GM18507 (cell line): ENCODE measurements around the gene RAG2.

ENCODE experiments used
- DNase-seq: peaks from one replicate; pipeline ENCODE4 v3.0.0; 2011; ENCODE audit warnings: low read depth; ENCODE audit not compliant: insufficient read length; ENCODE audit errors: extremely low spot score
- FAIRE-seq: peaks from 2 replicates; lab custom pipeline; 2011; peaks lifted over from hg19 to GRCh38; lab: Jason Lieb, UNC

RAG2 gene

DNA sequence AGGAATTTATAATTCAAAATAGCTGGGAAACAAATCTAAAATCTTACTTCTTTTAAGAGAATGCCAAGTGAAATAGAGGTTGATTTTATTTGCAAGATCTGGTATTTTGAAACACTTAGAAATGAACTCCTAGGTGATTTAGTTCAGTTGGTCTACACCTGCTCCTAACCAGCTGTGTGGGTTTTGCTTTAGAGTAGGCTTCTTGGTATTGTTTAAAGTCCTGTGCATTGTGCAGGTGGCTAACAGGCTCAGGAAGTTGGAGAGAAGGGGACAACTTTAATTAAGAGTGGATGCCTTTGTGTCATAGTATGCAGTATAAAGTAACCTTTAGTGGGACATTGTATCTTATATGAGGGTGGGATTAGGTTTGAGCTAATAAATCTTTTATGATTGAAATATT is 4.1 kb upstream of the RAG2 start:
- DNase-seq (no peak), FAIRE-seq (no peak)

GRCh38 chr11:36601155-36601554 is 3.1 kb upstream of the RAG2 start:
- FAIRE-seq (no peak), DNase-seq (no peak)

- FAIRE-seq (no peak), DNase-seq (no peak)
Measured at GRCh38 chr11:36600180-36600579, 2.1 kb upstream of the RAG2 start.

DNA sequence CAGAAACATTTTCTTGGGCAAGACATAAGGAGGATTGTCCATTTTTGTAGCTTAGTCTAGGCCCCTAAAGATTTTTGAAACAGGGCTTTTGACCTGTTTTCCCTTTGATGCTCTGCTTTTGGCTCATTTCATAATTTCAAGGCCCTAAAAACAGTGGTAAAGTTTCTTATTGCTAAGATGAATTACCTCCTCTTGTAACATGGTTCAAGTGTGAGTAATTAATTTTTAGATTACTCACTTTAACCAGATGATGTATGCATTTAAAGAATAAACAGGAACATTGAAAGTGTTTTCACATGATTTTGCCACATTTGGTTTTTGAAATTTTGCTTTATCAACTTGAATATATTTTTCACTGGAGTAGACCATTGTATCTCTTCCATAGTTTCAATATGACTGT is 1.2 kb downstream of the RAG2 start:
- DNase-seq (no peak), FAIRE-seq (no peak)

DNA sequence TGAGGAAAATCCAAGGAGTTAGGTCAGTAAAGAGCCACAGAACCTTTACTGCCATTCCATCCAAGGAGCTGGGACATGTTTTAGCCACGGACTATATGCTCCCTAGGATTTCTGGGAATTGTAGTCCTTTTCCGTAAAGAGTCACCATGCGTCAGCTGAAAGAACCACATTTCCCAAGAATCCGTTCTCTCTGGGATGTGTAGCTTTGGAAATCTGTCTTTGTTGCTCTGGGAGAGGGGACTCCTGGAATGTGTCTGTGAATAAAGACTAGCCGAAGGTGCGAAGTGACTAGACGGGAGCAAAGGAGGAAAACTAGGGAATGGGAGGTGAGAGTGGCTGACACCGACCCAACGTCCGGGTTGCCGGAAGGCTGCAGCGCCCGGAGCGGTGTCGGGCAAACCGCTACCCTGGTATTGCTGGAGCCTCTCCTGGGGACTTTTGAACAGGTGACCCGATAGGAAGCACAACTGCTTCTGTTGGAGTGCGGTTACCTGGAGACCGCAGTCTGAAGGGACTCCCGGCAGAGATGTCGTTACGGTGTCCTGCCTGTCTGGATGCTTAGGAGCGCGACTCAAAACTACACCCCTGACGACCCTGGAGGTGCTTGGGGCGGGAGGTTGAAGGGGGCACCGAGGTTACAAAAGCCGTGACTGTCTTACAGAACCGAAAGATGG is 3.6 kb downstream of the RAG2 start, which contains the start of gene IFTAP:
Gene IFTAP (plus strand): TSS at position 187 of the 674 bp plus-strand sequence. CDS start 15,602 bp downstream, outside the sequence.
- no peak for FAIRE-seq

DNA sequence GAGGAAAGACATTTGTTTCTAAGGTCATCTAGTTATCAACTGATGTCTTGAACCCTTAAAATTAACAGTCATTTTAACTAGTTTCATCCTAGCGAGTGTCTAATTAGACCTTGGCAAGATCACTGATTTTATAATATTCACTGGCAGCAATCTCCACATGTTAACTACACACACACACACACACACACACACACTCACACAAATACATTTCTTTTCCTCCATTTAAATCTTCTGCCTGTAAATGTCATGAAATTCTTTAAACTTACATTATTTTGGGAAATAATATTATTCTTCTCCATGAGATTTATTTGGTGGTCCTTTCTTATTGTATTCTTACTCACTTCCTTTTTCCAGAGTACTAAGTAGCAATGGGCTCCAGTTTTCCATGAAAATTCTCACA is 6.6 kb downstream of the RAG2 start:
- FAIRE-seq (no peak), DNase-seq (no peak)

More for the DNA sequence above, 3.6 kb downstream of the RAG2 start, which contains the start of gene IFTAP:
- DNase-seq, result no peak

DNA sequence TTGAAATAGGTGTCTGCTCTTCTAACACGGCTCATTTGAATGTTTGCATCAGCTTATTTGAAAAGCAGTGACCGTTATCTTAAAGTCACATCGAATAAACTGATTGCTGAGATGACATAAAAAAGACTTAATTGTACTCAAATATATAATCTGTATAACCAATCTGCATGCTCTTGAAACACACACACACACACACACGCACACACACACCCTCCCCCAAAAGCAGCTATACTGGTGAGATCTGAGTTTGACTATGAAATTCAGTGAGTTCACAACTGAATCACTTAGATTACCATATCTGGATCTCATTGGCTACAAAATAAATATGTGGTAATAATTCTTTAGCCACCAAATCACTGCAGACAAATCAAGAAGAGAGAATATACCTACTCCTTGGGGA is 7.5 kb downstream of the RAG2 start:
- no peak for DNase-seq
- no peak for FAIRE-seq

- no peak for FAIRE-seq
Measured at GRCh38 chr11:36588099-36588498, 9.9 kb downstream of the RAG2 start.

DNA sequence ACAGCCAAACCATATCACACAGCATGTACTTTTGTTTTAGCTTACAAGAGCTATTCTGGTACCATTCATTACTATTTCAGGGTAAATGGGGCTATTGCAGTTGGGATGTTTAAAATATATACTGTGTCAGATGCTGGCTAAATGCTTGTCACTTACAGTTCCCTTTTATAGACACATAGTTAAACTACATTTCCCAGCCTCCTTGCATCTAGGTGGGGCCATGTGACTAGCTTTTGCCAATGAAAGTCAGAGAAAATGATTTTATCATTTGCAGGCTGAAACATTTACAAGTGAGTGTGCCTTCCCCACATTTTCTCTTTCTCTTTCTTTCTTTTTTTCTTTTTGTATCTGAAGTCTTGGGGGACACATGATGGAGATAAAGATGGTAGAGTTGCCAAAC is 11.5 kb downstream of the RAG2 start:
- FAIRE-seq (no peak), DNase-seq (no peak)

More at GRCh38 chr11:36588099-36588498, 9.9 kb downstream of the RAG2 start:
- DNase-seq, result no peak

GRCh38 chr11:36583667-36584066 is 14.4 kb downstream of the RAG2 start:
- FAIRE-seq (no peak), DNase-seq (no peak)

GRCh38 chr11:36581536-36581935 is 16.5 kb downstream of the RAG2 start:
- DNase-seq, result no peak
- FAIRE-seq, result no peak

DNA sequence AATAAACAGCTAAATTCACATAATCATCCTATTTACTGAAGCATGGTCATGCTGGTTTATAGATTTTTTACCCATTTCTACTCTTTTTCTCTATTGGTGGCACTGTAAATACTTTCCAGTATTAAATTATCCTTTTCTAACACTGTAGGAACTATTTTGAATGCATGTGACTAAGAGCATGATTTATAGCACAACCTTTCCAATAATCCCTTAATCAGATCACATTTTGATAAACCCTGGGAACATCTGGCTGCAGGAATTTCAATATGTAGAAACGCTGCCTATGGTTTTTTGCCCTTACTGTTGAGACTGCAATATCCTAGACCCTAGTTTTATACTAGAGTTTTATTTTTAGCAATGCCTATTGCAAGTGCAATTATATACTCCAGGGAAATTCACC is 19.6 kb downstream of the RAG2 start:
- no peak for DNase-seq
- FAIRE-seq, result no peak

GRCh38 chr11:36577859-36578258 is 20.2 kb downstream of the RAG2 start:
- FAIRE-seq, result no peak

DNA sequence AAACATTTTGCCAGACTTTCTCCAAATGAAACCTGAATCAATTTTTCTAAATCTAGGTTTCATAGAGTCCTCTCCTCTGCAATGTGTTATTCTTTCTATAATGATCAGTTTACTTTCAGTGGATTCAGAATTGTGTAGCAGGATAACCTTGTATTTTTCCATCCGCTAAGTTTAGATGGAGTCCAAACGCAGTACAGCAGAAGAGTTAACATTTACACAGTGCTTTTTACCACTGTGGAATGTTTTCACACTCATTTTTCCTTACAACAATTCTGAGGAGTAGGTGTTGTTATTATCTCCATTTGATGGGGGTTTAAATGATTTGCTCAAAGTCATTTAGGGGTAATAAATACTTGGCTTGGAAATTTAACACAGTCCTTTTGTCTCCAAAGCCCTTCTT is 20.7 kb downstream of the RAG2 start:
- DNase-seq, result no peak
- FAIRE-seq, result no peak

More at GRCh38 chr11:36577859-36578258, 20.2 kb downstream of the RAG2 start:
- DNase-seq, result no peak

DNA sequence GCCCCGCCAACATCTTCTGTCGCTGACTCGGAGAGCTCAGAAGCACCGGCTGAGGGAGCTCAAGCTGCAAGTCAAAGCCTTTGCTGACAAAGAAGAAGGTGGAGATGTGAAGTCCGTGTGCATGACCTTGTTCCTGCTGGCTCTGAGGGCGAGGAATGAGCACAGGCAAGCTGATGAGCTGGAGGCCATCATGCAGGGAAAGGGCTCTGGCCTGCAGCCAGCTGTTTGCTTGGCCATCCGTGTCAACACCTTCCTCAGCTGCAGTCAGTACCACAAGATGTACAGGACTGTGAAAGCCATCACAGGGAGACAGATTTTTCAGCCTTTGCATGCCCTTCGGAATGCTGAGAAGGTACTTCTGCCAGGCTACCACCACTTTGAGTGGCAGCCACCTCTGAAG is 23.6 kb downstream of the RAG2 start:
- DNase-seq (no peak), FAIRE-seq (no peak)

GRCh38 chr11:36569095-36569494 is 28.9 kb downstream of the RAG2 start:
- no peak for FAIRE-seq

DNA sequence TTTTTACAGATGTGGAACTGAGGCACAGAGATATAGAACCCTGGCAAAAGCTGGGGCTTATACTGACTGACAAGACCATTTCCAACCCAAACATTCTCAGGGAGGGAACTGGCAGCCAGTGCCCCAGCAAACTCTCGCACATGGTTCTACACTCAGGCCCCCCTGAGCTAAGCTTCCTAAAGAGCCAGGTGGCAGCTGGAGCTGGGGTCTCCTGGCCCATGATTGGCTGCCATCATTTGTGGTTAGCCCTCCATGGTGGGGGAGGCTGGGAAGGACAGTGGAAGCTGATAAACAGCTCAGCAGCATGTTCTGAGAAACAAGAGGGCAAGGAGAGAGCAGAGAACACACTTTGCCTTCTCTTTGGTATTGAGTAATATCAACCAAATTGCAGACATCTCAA is 30.3 kb downstream of the RAG2 start, which contains the start of gene RAG1:
Gene RAG1 (plus strand): TSS at position 314 of the 400 bp plus-strand sequence. CDS start 5,298 bp downstream, outside the sequence.
- DNase-seq, result no peak
- FAIRE-seq, result no peak

More at GRCh38 chr11:36569095-36569494, 28.9 kb downstream of the RAG2 start:
- no peak for DNase-seq

- FAIRE-seq (no peak), DNase-seq (no peak)
Measured at GRCh38 chr11:36566407-36567053, 31.5 kb downstream of the RAG2 start.

DNA sequence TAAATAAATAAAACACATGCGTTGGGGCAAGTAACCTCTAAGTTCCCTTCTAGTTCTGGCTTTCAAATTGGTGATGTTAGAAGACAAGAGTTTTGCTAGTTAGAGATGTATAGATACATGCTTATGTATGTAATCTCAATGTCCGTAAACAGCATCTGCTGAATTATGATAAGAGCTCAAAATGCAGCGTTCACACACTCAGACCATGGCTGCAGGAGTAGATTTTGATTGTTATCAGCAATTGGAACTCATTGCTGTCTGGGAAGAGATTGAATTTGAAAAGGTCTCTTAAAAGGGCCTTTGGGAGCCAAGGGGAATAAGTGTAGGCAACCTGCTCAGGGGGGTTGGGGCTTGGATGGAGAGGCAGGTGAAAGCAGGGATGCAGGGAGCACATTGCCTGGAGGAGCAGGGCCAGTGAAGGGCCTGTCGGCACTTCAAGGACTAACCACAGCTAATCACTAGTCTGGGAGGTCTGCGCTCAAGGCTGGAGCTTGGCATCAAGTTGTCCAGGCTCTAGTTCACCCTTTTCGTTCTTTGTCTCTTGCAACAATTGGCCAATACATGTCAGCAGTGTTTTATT is 32.9 kb downstream of the RAG2 start:
- DNase-seq (no peak), FAIRE-seq (no peak)

DNA sequence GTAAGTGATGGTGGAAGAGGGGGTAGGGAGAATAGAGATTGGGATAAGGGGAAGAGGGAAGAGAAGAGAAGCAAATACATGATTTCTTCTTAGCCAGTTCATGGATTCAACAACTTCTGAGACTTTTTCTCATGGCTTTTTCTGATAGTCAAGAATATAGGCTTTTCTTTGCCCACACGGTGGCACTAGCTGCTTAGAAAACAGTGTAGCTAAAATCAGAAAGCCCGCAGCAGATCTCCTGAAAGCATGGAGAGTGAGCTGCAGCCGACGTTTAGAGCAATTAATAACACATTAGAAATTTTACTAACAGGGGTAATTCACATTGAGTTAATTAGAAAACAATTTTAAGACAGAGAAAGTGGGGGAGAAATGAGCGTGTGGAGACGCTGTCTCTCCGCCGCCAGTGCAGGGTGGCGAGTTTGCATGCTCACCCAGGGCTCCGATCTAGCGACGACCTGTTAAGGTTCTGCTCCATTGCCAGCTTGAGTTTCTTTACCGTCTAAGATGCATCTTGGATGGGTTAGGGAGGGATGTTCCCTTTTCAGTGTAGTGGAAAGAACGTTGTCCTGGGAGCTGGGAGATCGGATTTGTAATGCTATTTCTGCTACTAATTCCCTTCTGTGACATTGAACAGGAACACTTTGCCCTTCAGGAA is 33.5 kb downstream of the RAG2 start:
- FAIRE-seq, result peak; percentile 75
- no peak for DNase-seq
